SK-N-SH (cell line): ENCODE data around the gene ECE1. TPM values are rescaled to one million over a fixed set of nuclear protein-coding genes. Genes with fewer than 3 reads are reported as not detected.

Source experiments
- CTCF ChIA-PET: fragments of 300-600, 350-600 bp; formaldehyde crosslinking; extraction: SDS; loops from one replicate; lab custom pipeline; 2021; lab: Yijun Ruan, JAX
- POLR2A ChIA-PET: fragments of 350-600 bp; sonication (Branson Sonifier 250); formaldehyde crosslinking; extraction: SDS; loops from one replicate; lab custom pipeline; 2020; ENCODE audit warnings: antibody characterized with exemption, inconsistent platforms; lab: Yijun Ruan, JAX
- DNase-seq: peaks from one replicate; pipeline ENCODE4 v3.0.0; 2012
- H2AFZ ChIP-seq: fragments of 200-600 bp; sonication (generic); 2 replicates; pipeline ENCODE4 v1.8.1; 2016; ENCODE audit warnings: antibody characterized with exemption, mild to moderate bottlenecking, low read depth
- H3F3A ChIP-seq: fragments of 200-600 bp; sonication (generic); replicated peaks from 2 replicates; pipeline ENCODE3; 2016; ENCODE audit warnings: antibody characterized with exemption, mild to moderate bottlenecking; ENCODE audit not compliant: insufficient read depth
- H3K27ac ChIP-seq, 2 experiments: fragments of 200-500 bp in 1 of 2; fragments of 200-600 bp in 1 of 2; sonication (Bioruptor generic) in 1 of 2; sonication (generic), shearing (Covaris generic) in 1 of 2; 2 replicates each; pipeline versions ENCODE4 v1.5.1 to v1.6.1; 2014 to 2016; ENCODE audit warnings: low read depth in 2 of 2, inconsistent platforms in 1 of 2, low read length in 1 of 2, mild to moderate bottlenecking in 1 of 2, mixed read lengths in 1 of 2
- H3K27me3 ChIP-seq: fragments of 200-600 bp; sonication (generic), shearing (Covaris generic); 2 replicates; pipeline ENCODE4 v1.6.1; 2016; ENCODE audit warnings: mixed run types; ENCODE audit not compliant: insufficient read depth
- H3K36me3 ChIP-seq, 2 experiments: fragments of 200-500 bp in 1 of 2; fragments of 200-600 bp in 1 of 2; sonication (Bioruptor generic) in 1 of 2; sonication (generic) in 1 of 2; replicated peaks in 1 of 2; 2 replicates each; pipeline versions ENCODE3 to v1.5.1; 2014 to 2016; ENCODE audit warnings: low read length in 1 of 2, mild to moderate bottlenecking in 1 of 2; ENCODE audit not compliant: insufficient read depth in 2 of 2, control insufficient read depth in 1 of 2
- H3K4me1 ChIP-seq, 2 experiments: fragments of 200-500 bp in 1 of 2; fragments of 200-600 bp in 1 of 2; sonication (Bioruptor generic) in 1 of 2; sonication (generic), shearing (Covaris generic) in 1 of 2; 2 replicates each; pipeline versions ENCODE4 v1.5.1 to v1.6.1; 2014 to 2016; ENCODE audit warnings: low read depth in 1 of 2, low read length in 1 of 2, mixed run types in 1 of 2; ENCODE audit not compliant: insufficient read depth in 2 of 2, control insufficient read depth in 1 of 2
- H3K4me2 ChIP-seq: fragments of 200-600 bp; sonication (generic), shearing (Covaris generic); 2 replicates; pipeline ENCODE4 v1.6.1; 2017; ENCODE audit warnings: mixed run types
- H3K4me3 ChIP-seq, 2 experiments: fragments of 200-500 bp in 1 of 2; fragments of 200-600 bp in 1 of 2; sonication (Bioruptor generic) in 1 of 2; sonication (generic), shearing (Covaris generic) in 1 of 2; 2 replicates each; pipeline versions ENCODE4 v1.5.1 to v1.8.1; 2014 to 2016; ENCODE audit warnings: low read depth in 2 of 2, inconsistent platforms in 1 of 2, low read length in 1 of 2, mild to moderate bottlenecking in 1 of 2, mixed read lengths in 1 of 2, moderate library complexity in 1 of 2
- H3K79me2 ChIP-seq: fragments of 200-600 bp; sonication (generic); 2 replicates; pipeline ENCODE4 v1.8.1; 2017; ENCODE audit warnings: mild to moderate bottlenecking; ENCODE audit not compliant: insufficient read depth
- H3K9ac ChIP-seq: fragments of 200-600 bp; sonication (generic); 2 replicates; pipeline ENCODE4 v1.6.1; 2017; ENCODE audit warnings: mixed run types
- H3K9me2 ChIP-seq: fragments of 200-600 bp; sonication (generic); 2 replicates; pipeline ENCODE4 v1.6.1; 2017; ENCODE audit warnings: mixed run types
- H3K9me3 ChIP-seq: fragments of 200-600 bp; sonication (generic); 2 replicates; pipeline ENCODE4 v1.6.1; 2017; ENCODE audit warnings: mixed run types, mild to moderate bottlenecking, moderate library complexity
- H4K20me1 ChIP-seq: fragments of 200-600 bp; sonication (generic); 2 replicates; pipeline ENCODE4 v1.6.1; 2017; ENCODE audit warnings: mild to moderate bottlenecking, mixed run types; ENCODE audit not compliant: insufficient read depth
- ELF1 ChIP-seq: IDR thresholded peaks from 2 replicates; pipeline ENCODE4 v1.4.0; 2012
- GATA2 ChIP-seq: sonication (generic); formaldehyde crosslinking; IDR thresholded peaks from 2 replicates; pipeline ENCODE4 v1.5.0; 2020; ENCODE audit warnings: mild to moderate bottlenecking, missing genetic modification reagents
- IRF3 ChIP-seq: fragments of 150-350 bp; IDR thresholded peaks from 2 replicates; pipeline ENCODE4 v1.6.1; 2016; ENCODE audit warnings: mild to moderate bottlenecking, low read depth, low read length
- JUND ChIP-seq: IDR thresholded peaks from 2 replicates; pipeline ENCODE4 v1.4.0; 2012
- MXI1 ChIP-seq: IDR thresholded peaks from 2 replicates; pipeline ENCODE4 v1.6.1; 2012; ENCODE audit warnings: mild to moderate bottlenecking, low read depth, low read length, improper control_type of control experiment
- PBX3 ChIP-seq: IDR thresholded peaks from 2 replicates; pipeline ENCODE4; 2012
- RAD21 ChIP-seq: IDR thresholded peaks from 2 replicates; pipeline ENCODE4 v1.6.1; 2012; ENCODE audit warnings: mild to moderate bottlenecking, low read length
- REST ChIP-seq: IDR thresholded peaks from 2 replicates; pipeline ENCODE4 v1.6.1; 2012; ENCODE audit warnings: mild to moderate bottlenecking, low read depth, low read length, moderate library complexity
- TAF1 ChIP-seq: IDR thresholded peaks from 2 replicates; pipeline ENCODE4 v1.6.1; 2012; ENCODE audit warnings: low read depth, mild to moderate bottlenecking, low read length, moderate library complexity, borderline replicate concordance
- TCF12 ChIP-seq: IDR thresholded peaks from 2 replicates; pipeline ENCODE4 v1.4.0; 2012
- TEAD4 ChIP-seq: IDR thresholded peaks from 2 replicates; pipeline ENCODE4 v1.4.0; 2012; ENCODE audit warnings: mild to moderate bottlenecking, borderline replicate concordance; ENCODE audit not compliant: insufficient read depth
- YY1 ChIP-seq: IDR thresholded peaks from 2 replicates; pipeline ENCODE4 v1.4.0; 2012; ENCODE audit warnings: low read depth, mild to moderate bottlenecking
- WGBS: methylation state at CpG from one replicate; pipeline ENCODE4 v1.1.6; 2017; ENCODE audit warnings: low lambda C conversion rate; 5-methylcytosine and 5-hydroxymethylcytosine counted together
- polyA plus RNA-seq, 3 experiments: library from polyadenylated mRNA; depleted of rRNA; stranded (reverse); fragments of >200 nt; gene quantifications; 2 replicates each; pipeline ENCODE4 v1.2.3, GENCODE V29; 2012
- TF ChIP-seq, protein P1 (sequence below): IDR thresholded peaks from 2 replicates; pipeline ENCODE4 v1.4.0; 2012; ENCODE audit warnings: low read depth, borderline replicate concordance

The ECE1 gene
- polyA plus RNA-seq, 1 of the 3 experiments (the other 2 are of a cell fraction): 96.6 TPM

- Histone ChIP-seq H3K4me1 (peaks cover 0 to 4% of the 10 kb centered on the region in 2 experiments; a peak in 2 of 4 replicates), H3K27me3 (no peaks in the 10 kb centered on the region), H3K9me2 (no peaks in the 10 kb centered on the region), H3K4me3 (no peak overlapping the region), H3K36me3 (no peaks in the 10 kb centered on the region), H3K4me2 (no peak overlapping the region), H3K9me3 (no peaks in the 10 kb centered on the region), H3F3A (peaks cover 10% of the 10 kb centered on the region), H3K27ac (no peak overlapping the region), H3K79me2 (no peaks in the 10 kb centered on the region), H4K20me1 (no peaks in the 10 kb centered on the region), H3K9ac (no peak overlapping the region), H2AFZ (no peak overlapping the region)
- DNase-seq: no peak
- ChIA-PET CTCF (interaction anchor here (0.9 to 1.3 kb wide), 2 partner anchors 10 to 163 kb away, joined by 3 to 5 read pairs; no protein-coding TSS in a partner anchor), POLR2A (no interaction called here)
- TF ChIP-seq IRF3: no peak
- no peak for TF ChIP-seq ELF1
- no peak for TF ChIP-seq TEAD4
- TF ChIP-seq, protein P1, sequence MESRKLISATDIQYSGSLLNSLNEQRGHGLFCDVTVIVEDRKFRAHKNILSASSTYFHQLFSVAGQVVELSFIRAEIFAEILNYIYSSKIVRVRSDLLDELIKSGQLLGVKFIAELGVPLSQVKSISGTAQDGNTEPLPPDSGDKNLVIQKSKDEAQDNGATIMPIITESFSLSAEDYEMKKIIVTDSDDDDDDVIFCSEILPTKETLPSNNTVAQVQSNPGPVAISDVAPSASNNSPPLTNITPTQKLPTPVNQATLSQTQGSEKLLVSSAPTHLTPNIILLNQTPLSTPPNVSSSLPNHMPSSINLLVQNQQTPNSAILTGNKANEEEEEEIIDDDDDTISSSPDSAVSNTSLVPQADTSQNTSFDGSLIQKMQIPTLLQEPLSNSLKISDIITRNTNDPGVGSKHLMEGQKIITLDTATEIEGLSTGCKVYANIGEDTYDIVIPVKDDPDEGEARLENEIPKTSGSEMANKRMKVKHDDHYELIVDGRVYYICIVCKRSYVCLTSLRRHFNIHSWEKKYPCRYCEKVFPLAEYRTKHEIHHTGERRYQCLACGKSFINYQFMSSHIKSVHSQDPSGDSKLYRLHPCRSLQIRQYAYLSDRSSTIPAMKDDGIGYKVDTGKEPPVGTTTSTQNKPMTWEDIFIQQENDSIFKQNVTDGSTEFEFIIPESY: no peak
- no peak for TF ChIP-seq YY1
- TF ChIP-seq JUND: no peak
- no peak for TF ChIP-seq TCF12
- no peak for TF ChIP-seq RAD21
- TF ChIP-seq TAF1: no peak
- no peak for TF ChIP-seq GATA2 (CRISPR knock-in tag)
- no peak for TF ChIP-seq REST
- no peak for TF ChIP-seq MXI1
- TF ChIP-seq PBX3: no peak
- 76% methylated on average over 2 of the region's 5 CpGs for WGBS
These were observed 84.8 kb downstream of the ECE1 start for GRCh38 chr1:21205416-21205815.
